ENCODE data around the gene SLC2A4RG. TPM values are rescaled to one million over a fixed set of nuclear protein-coding genes. Genes with fewer than 3 reads are reported as not detected.

SLC2A4RG gene
- total and polyA plus RNA-seq, 2 of the 4 experiments (the other 2 are of a cell fraction): 5.0 to 50.3 TPM

DNA sequence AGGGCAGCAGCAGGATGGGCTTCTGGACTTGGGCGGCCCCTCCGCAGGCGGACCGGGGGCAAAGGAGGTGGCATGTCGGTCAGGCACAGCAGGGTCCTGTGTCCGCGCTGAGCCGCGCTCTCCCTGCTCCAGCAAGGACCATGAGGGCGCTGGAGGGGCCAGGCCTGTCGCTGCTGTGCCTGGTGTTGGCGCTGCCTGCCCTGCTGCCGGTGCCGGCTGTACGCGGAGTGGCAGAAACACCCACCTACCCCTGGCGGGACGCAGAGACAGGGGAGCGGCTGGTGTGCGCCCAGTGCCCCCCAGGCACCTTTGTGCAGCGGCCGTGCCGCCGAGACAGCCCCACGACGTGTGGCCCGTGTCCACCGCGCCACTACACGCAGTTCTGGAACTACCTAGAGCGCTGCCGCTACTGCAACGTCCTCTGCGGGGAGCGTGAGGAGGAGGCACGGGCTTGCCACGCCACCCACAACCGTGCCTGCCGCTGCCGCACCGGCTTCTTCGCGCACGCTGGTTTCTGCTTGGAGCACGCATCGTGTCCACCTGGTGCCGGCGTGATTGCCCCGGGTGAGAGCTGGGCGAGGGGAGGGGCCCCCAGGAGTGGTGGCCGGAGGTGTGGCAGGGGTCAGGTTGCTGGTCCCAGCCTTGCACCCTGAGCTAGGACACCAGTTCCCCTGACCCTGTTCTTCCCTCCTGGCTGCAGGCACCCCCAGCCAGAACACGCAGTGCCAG is 42.8 kb upstream of the SLC2A4RG start, which contains the start of gene TNFRSF6B:
TNFRSF6B (plus strand) TSS at position 25 of the 729 bp plus-strand sequence; CDS start at position 141, 116 bp downstream.
- POLR2A ChIA-PET (ENCODE audit: unreplicated experiment): interaction anchor here (0.6 to 1.2 kb wide), 3 partner anchors 11 to 132 kb away, joined by 3 to 4 read pairs (median 4); partner anchors contain the start of genes ARFRP1 and ZGPAT
- no peak within 1 kb of the TSS for H3K27ac ChIP-seq (ENCODE audit: insufficient read depth, low read length)
- dilution Hi-C loops (cut with HindIII; ENCODE audit: low sequenced_read_pairs, unreplicated experiment): no loop called here

More for the DNA sequence above, 42.8 kb upstream of the SLC2A4RG start, which contains the start of gene TNFRSF6B:
- H2BK15ac ChIP-seq (ENCODE audit: low read depth, low read length): no peak within 1 kb of the TSS
- peak within 1 kb of the TSS; percentile 35 for H2AFZ ChIP-seq (replicated peaks; ENCODE audit: low read length, poor library complexity)
- no peak within 1 kb of the TSS for H2BK20ac ChIP-seq (ENCODE audit: low read depth, low read length)
- no peak for TF ChIP-seq SMC3 (IDR thresholded peaks at IDR 0.05; ENCODE audit: low read depth, low read length)
- TF ChIP-seq RCOR1 (IDR thresholded peaks at IDR 0.05; ENCODE audit: insufficient replicate concordance, low read length): no peak
- no peak for TF ChIP-seq MXI1 (IDR thresholded peaks at IDR 0.05; ENCODE audit: borderline replicate concordance, low read depth, low read length)
- no peak; the same call in 1 of the 2 replicates for TF ChIP-seq POLR2A (IDR thresholded peaks at IDR 0.05; ENCODE audit: low read depth, low read length)
- no peak for TF ChIP-seq BHLHE40 (IDR thresholded peaks at IDR 0.05; ENCODE audit: low read depth, low read length)
- no peak for TF ChIP-seq MAZ (IDR thresholded peaks at IDR 0.05; ENCODE audit: borderline replicate concordance, low read depth, low read length)
- TF ChIP-seq, protein P1, sequence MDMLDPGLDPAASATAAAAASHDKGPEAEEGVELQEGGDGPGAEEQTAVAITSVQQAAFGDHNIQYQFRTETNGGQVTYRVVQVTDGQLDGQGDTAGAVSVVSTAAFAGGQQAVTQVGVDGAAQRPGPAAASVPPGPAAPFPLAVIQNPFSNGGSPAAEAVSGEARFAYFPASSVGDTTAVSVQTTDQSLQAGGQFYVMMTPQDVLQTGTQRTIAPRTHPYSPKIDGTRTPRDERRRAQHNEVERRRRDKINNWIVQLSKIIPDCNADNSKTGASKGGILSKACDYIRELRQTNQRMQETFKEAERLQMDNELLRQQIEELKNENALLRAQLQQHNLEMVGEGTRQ (IDR thresholded peaks at IDR 0.05; ENCODE audit: low read depth, low read length): no peak
- no peak for TF ChIP-seq MAFK (IDR thresholded peaks at IDR 0.05; ENCODE audit: low read depth, low read length)
- no peak for TF ChIP-seq NFE2L2 (IDR thresholded peaks at IDR 0.05; ENCODE audit: low read depth, low read length)
- no peak for TF ChIP-seq RFX5 (IDR thresholded peaks at IDR 0.05; ENCODE audit: low read depth, low read length)
- TF ChIP-seq RAD21 (IDR thresholded peaks at IDR 0.05; ENCODE audit: low read length): no peak
- no peak for TF ChIP-seq CHD1 (IDR thresholded peaks at IDR 0.05; ENCODE audit: low read depth, low read length)
- TF ChIP-seq, protein P2, sequence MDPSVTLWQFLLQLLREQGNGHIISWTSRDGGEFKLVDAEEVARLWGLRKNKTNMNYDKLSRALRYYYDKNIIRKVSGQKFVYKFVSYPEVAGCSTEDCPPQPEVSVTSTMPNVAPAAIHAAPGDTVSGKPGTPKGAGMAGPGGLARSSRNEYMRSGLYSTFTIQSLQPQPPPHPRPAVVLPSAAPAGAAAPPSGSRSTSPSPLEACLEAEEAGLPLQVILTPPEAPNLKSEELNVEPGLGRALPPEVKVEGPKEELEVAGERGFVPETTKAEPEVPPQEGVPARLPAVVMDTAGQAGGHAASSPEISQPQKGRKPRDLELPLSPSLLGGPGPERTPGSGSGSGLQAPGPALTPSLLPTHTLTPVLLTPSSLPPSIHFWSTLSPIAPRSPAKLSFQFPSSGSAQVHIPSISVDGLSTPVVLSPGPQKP (IDR thresholded peaks at IDR 0.05; ENCODE audit: borderline replicate concordance, low read depth, low read length): no peak
- H3K36me3 ChIP-seq (ENCODE audit: control insufficient read depth, insufficient read depth, low read length): peaks cover 10% of the 10 kb centered on the region; the same call in 1 of the 2 replicates
- H3K4me3 ChIP-seq (ENCODE audit: insufficient read depth, low read depth, low read length): no peak within 1 kb of the TSS
- ATAC-seq (ENCODE audit: low read depth): no peak
- peak within 1 kb of the TSS; percentile 17; the same call in 1 of the 2 replicates for H2BK120ac ChIP-seq (ENCODE audit: low read depth, low read length)
- peak within 1 kb of the TSS; percentile 78 for H2AK5ac ChIP-seq (ENCODE audit: low read depth, low read length)
- in situ Hi-C loops (cut with MboI; ENCODE audit: low sequenced_read_pairs) (no loop called here), intact Hi-C loops (cut with micrococcal nuclease) (no loop called here)
- H4K8ac ChIP-seq (ENCODE audit: low read depth in 2 of 2, low read length in 2 of 2): peak within 1 kb of the TSS in 1 of 2 experiments; percentile 63; a peak in 3 of 4 replicates
- H3K56ac ChIP-seq (ENCODE audit: extremely low read depth, insufficient read depth, low read length): no peak within 1 kb of the TSS
- H2AK9ac ChIP-seq (replicated peaks; ENCODE audit: low read depth, low read length, poor library complexity): peak within 1 kb of the TSS; percentile 83
- H3K23ac ChIP-seq (ENCODE audit: low read depth, low read length): no peak within 1 kb of the TSS
- no peak for DNase-seq
- H3K79me1 ChIP-seq (ENCODE audit: low read depth in 1 of 2, low read length in 2 of 2): peaks cover 11 to 43% of the 10 kb centered on the region in 2 experiments; a peak in 3 of 4 replicates
- H3K27me3 ChIP-seq (ENCODE audit: control insufficient read depth, insufficient read depth, low read length): no peaks in the 10 kb centered on the region
- H3K4me1 ChIP-seq (ENCODE audit: control insufficient read depth, insufficient read depth, low read length): peaks cover 22% of the 10 kb centered on the region
- BruUV-seq (replicated peaks): no TSS peak
- no peak within 1 kb of the TSS for H3K14ac ChIP-seq (replicated peaks; ENCODE audit: low read depth, low read length)
- 0 out of 2 replicates have a peak within 1 kb of the TSS, but pooled peaks have one; percentile 6 for H4K5ac ChIP-seq (ENCODE audit: low read depth, low read length)
- no peak within 1 kb of the TSS; the same call in none of the 2 replicates for H4K91ac ChIP-seq (ENCODE audit: insufficient read depth, low read depth, low read length)
- H3K9me3 ChIP-seq (ENCODE audit: control insufficient read depth, insufficient read depth, low read length): no peaks in the 10 kb centered on the region
- no peak within 1 kb of the TSS for H3K4me2 ChIP-seq (ENCODE audit: low read depth, low read length)
- H4K20me1 ChIP-seq (ENCODE audit: insufficient read depth, low read length): no peaks in the 10 kb centered on the region
- H2BK5ac ChIP-seq (ENCODE audit: low read depth, low read length, poor library complexity, severe bottlenecking): peak within 1 kb of the TSS; percentile 34
- H3K9ac ChIP-seq (ENCODE audit: low read depth, low read length): no peak within 1 kb of the TSS
- CTCF ChIA-PET: no interaction called here
- H3K4ac ChIP-seq (ENCODE audit: low read depth, low read length): peak within 1 kb of the TSS; percentile 18; the same call in 1 of the 2 replicates
- WGBS, 2 experiments (ENCODE audit: extremely low coverage in 2 of 2, insufficient read length in 1 of 2): 51% methylated on average over 38 of the region's 52 CpGs; no CpG with 5 or more reads in 1 of the 2 experiments
- H3K9me1 ChIP-seq (ENCODE audit: insufficient read depth, low read length): no peaks in the 10 kb centered on the region
- H3K18ac ChIP-seq (ENCODE audit: low read depth, low read length): no peak within 1 kb of the TSS

All from IMR-90 (cell line).